K562 (cell line): ENCODE results near the gene FMN2.

Experiments used
- ELK1 ChIP-seq: sonication (generic); formaldehyde crosslinking; IDR thresholded peaks from 2 replicates; pipeline ENCODE4 v1.8.1; 2022; ENCODE audit warnings: missing genetic modification reagents
- TAF9B ChIP-seq: fragments of 450-650 bp; IDR thresholded peaks from 2 replicates; pipeline ENCODE4 v1.6.1; 2018; ENCODE audit warnings: mild to moderate bottlenecking; ENCODE audit not compliant: partially characterized antibody
- TF ChIP-seq, protein P1 (sequence below), 3 experiments: IDR thresholded peaks in 2 of 3; conservative IDR thresholded peaks in 1 of 3; 2 replicates each; pipeline ENCODE4 v1.5.1; 2011 to 2012; ENCODE audit warnings: low read length in 3 of 3, mild to moderate bottlenecking in 3 of 3, control low read depth in 2 of 3, improper control_type of control experiment in 1 of 3, inconsistent platforms in 1 of 3, low read depth in 1 of 3, mixed read lengths in 1 of 3, moderate library complexity in 1 of 3; ENCODE audit not compliant: insufficient read depth in 2 of 3

DNA sequence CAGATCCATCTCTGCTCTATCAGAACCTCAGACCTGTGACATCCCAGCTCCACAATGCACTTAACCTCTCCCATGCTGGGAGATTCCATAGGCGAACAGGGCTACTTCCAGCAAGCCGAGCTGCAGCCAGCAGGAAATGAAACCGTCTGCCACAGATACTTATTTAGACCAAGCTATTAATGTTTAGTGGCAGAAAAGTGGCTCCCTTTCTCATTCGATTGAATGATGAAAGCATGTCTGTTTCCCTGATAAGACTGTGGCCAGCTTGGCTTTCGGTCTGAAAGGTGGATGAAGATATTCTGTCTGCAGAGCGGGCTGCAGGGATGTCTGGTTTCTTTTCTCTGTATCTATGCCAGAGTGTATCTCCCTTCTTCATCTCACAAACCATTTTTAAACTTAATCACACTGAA, 373.9 kb downstream of the FMN2 start:
- TF ChIP-seq, protein P1, sequence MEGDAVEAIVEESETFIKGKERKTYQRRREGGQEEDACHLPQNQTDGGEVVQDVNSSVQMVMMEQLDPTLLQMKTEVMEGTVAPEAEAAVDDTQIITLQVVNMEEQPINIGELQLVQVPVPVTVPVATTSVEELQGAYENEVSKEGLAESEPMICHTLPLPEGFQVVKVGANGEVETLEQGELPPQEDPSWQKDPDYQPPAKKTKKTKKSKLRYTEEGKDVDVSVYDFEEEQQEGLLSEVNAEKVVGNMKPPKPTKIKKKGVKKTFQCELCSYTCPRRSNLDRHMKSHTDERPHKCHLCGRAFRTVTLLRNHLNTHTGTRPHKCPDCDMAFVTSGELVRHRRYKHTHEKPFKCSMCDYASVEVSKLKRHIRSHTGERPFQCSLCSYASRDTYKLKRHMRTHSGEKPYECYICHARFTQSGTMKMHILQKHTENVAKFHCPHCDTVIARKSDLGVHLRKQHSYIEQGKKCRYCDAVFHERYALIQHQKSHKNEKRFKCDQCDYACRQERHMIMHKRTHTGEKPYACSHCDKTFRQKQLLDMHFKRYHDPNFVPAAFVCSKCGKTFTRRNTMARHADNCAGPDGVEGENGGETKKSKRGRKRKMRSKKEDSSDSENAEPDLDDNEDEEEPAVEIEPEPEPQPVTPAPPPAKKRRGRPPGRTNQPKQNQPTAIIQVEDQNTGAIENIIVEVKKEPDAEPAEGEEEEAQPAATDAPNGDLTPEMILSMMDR (IDR thresholded peaks at IDR 0.05 in 2 of 3, conservative IDR thresholded peaks at IDR 0.05 in 1 of 3; ENCODE audit: insufficient read depth in 2 of 3, low read depth in 1 of 3, low read length in 3 of 3) = no peak
- TF ChIP-seq ELK1 (no peak), TAF9B (no peak)
